GM04504 (cell line): Measurements from ENCODE around the gene IVL.

Experiments
- DNase-seq: peaks from one replicate; pipeline ENCODE4 v3.0.0-alpha.2; 2012; ENCODE audit warnings: low read depth

Gene IVL

GRCh38 chr1:152886758-152887409, 21.5 kb upstream of the IVL start:
- DNase-seq = no peak

GRCh38 chr1:152888126-152888525, 20.2 kb upstream of the IVL start:
- DNase-seq = no peak

GRCh38 chr1:152899027-152899426, 9.3 kb upstream of the IVL start:
- no peak for DNase-seq

- DNase-seq = no peak
These were observed 8.5 kb upstream of the IVL start for GRCh38 chr1:152899883-152900282.

GRCh38 chr1:152901631-152902030, 6.7 kb upstream of the IVL start:
- no peak for DNase-seq

GRCh38 chr1:152902636-152903035, 5.7 kb upstream of the IVL start:
- no peak for DNase-seq

- DNase-seq = no peak
These were observed 3.5 kb upstream of the IVL start for GRCh38 chr1:152904688-152905440.

GRCh38 chr1:152906023-152906565, 2.3 kb upstream of the IVL start:
- DNase-seq = peak; percentile 58

- no peak for DNase-seq
These were observed 860 bp downstream of the IVL start for GRCh38 chr1:152909206-152909605.

- no peak for DNase-seq
These were observed 4.1 kb downstream of the IVL start for GRCh38 chr1:152912471-152912870.

- no peak for DNase-seq
These were observed 4.6 kb downstream of the IVL start for GRCh38 chr1:152912900-152913299.

- DNase-seq = no peak
These were observed 9.4 kb downstream of the IVL start for GRCh38 chr1:152917794-152918193.

GRCh38 chr1:152919071-152919470, 10.7 kb downstream of the IVL start:
- no peak for DNase-seq

GRCh38 chr1:152924191-152924590, 15.8 kb downstream of the IVL start:
- no peak for DNase-seq

- DNase-seq = no peak
These were observed 17.7 kb downstream of the IVL start for GRCh38 chr1:152926091-152926490.

- no peak for DNase-seq
These were observed 20.3 kb downstream of the IVL start for GRCh38 chr1:152928671-152929070.

- DNase-seq = no peak
These were observed 23.9 kb downstream of the IVL start for GRCh38 chr1:152932170-152932811.

GRCh38 chr1:152933196-152933595, 24.9 kb downstream of the IVL start:
- no peak for DNase-seq

- DNase-seq = no peak
These were observed 32.3 kb downstream of the IVL start for GRCh38 chr1:152940614-152941013.

GRCh38 chr1:152941037-152941711, 32.8 kb downstream of the IVL start:
- no peak for DNase-seq

GRCh38 chr1:152942161-152942560, 33.8 kb downstream of the IVL start:
- no peak for DNase-seq

- DNase-seq = no peak
These were observed 37.9 kb downstream of the IVL start for GRCh38 chr1:152946248-152946647.
